ENCODE data around the gene IGF2BP2.

IGF2BP2 gene

DNA sequence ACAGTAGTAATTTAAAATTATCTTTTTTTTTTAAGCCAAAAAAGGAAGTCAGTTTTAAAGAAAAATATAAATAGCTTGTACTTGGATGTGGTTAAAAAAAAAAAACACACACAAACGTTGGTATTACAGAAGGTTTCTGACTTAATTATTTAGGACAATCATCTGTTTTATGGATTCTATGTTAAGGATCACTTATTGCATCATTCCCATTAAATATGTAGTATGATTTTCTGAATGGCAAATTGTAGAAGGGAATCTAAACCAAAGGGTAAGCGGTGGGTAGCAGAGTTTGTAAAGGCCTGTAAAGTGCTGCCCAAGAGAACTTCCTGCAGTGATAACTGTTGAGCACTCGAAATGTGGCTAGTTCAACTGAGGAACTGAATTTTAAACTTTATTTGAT is 230.8 kb downstream of the IGF2BP2 start:
- DNase-seq (ENCODE audit: extremely low read depth in 1 of 2, low read depth in 1 of 2) = no peak
